Cardiac fibroblast (primary cell): ENCODE measurements around the gene BCO1.

Experiments used
- DNase-seq, 2 donors: peaks; one replicate each; pipeline versions ENCODE4 v3.0.0 to v3.0.0-alpha.2; 2010; ENCODE audit warnings: low read depth in 2 of 2
- H3K4me3 ChIP-seq, 2 donors: replicated peaks in 1 of 2; 1 replicate in 1 of 2; 2 replicates in 1 of 2; pipeline ENCODE4 v1.5.1; 2011; ENCODE audit warnings: low read depth in 2 of 2, low read length in 2 of 2, mild to moderate bottlenecking in 2 of 2, moderate library complexity in 1 of 2
- TF ChIP-seq, protein P1 (sequence below): IDR thresholded peaks from one replicate; pipeline ENCODE4 v1.5.1; 2011; ENCODE audit warnings: low read depth, mild to moderate bottlenecking, low read length, inconsistent platforms

The BCO1 gene

DNA sequence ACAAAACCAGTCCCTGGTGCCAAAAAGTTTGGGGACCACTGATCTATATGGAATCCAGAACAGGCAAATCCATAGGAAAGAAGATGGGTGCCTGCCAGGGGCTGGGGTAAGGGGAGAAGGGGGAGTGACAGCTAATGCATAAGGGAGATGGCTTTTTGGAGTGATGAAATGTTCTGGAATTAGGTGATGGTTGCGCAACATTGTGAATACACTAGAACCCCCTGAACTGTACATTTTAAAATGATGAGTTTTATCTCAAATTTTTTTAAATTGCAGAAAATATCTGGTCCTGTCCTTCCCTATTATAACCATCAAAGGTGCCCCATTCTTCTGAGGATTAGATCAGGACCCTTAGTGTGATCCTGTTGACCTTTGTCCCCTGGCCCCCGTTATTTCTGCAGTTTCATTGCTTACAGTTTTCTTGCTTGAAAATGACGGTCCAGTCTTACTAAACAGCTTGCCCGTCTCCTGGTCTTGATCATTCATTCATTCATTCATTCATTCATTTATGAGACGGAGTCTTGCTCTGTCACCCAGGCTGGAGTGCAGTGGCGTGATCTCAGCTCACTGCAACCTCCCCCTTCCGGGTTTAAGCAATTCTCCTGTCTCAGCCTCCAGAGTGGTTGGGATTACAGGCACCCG, 4.6 kb downstream of the BCO1 start:
- no peak for DNase-seq
- no peak overlapping the region for H3K4me3 ChIP-seq
- TF ChIP-seq, protein P1, sequence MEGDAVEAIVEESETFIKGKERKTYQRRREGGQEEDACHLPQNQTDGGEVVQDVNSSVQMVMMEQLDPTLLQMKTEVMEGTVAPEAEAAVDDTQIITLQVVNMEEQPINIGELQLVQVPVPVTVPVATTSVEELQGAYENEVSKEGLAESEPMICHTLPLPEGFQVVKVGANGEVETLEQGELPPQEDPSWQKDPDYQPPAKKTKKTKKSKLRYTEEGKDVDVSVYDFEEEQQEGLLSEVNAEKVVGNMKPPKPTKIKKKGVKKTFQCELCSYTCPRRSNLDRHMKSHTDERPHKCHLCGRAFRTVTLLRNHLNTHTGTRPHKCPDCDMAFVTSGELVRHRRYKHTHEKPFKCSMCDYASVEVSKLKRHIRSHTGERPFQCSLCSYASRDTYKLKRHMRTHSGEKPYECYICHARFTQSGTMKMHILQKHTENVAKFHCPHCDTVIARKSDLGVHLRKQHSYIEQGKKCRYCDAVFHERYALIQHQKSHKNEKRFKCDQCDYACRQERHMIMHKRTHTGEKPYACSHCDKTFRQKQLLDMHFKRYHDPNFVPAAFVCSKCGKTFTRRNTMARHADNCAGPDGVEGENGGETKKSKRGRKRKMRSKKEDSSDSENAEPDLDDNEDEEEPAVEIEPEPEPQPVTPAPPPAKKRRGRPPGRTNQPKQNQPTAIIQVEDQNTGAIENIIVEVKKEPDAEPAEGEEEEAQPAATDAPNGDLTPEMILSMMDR: no peak

DNA sequence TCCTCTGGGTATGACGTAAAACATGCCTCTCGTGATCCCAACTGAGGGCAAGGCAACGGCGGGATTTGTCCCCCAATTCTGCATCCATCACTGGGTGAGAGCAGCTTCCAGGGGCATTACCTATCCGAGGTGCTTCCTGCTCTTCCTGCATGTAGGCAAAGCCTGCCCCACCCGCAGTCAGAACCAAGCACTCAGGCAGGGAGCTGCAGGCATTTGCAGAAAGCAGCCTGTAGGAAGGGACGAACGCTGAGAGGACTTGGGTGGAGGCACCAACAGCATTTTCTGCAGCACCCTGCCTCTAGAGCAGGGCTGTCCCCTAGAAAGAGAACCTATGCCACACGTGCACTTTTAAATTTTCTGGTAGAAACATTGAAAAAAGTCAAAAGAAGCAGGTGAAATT, 5.5 kb downstream of the BCO1 start:
- DNase-seq: no peak
- no peak overlapping the region for H3K4me3 ChIP-seq
- TF ChIP-seq, protein P1: no peak

DNA sequence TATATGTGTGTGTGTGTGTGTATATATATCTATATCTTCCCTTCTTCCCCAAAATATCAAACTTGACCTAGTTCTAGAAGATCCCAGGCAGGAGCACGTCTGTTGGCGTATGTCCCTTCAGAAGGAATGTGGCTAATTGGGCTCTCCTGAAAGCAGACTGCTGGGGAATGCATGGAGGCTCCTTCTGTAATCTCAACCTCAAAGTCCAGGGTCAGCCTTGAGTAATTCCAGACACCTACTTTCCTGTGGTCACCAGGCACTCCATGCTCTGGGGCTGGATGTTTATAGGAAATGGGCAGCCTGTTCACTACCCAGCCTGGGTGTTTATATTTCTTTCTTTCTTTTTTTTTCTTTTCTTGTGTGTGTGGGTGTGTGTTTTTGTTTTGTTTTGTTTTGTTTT, 13.4 kb downstream of the BCO1 start:
- TF ChIP-seq, protein P1: no peak
- H3K4me3 ChIP-seq: no peak overlapping the region
- DNase-seq: peak in 1 of 2 donors; percentile 77

DNA sequence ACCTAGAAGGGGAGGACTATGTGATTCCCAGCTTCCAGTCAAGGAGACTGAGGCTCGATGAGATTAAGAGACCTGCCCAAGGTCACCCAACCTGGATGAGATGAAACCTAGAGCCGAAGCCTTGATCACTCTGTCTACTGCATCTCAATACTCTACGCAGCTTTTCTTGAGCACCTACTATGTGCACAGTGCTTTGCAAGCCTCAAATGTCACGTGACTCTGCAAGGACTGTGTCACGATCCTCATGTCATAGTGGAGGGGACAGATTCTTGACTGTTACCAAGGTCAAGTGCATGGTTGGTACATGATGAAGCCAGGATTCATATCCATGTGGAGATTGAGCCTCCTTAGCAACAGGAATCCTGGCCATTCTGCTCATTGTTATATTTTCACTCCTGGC, 14.7 kb downstream of the BCO1 start:
- DNase-seq: no peak
- TF ChIP-seq, protein P1: no peak
- H3K4me3 ChIP-seq: no peak overlapping the region

DNA sequence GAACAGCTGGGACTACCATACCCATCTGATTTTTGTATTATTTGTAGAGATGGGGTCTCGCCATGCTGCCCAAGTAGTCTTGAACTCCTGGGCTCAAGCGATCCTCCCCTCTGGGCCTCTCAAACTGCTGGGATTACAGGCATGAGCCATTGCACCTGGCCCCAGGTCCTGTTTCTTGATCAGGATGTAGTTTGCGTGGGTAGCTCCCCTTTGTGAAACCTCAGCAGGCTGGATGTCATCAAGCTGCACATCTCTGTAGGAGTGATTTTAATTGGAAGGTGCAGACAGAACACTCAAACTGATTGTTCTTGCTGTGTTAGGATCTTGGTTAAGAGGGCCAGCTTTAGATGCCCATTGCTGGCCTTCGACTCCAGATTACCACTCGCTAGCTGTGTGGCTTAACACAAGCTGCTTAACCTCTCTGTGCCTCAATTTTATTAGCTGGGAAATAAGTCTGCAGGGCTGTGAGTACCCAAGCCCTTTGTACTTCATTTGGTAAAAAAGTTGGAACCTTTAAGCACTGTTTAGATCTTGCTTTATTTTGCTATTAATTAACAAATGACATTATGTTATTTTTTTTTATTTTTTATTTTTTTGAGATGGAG, 16.5 kb downstream of the BCO1 start:
- TF ChIP-seq, protein P1: no peak
- no peak for DNase-seq

DNA sequence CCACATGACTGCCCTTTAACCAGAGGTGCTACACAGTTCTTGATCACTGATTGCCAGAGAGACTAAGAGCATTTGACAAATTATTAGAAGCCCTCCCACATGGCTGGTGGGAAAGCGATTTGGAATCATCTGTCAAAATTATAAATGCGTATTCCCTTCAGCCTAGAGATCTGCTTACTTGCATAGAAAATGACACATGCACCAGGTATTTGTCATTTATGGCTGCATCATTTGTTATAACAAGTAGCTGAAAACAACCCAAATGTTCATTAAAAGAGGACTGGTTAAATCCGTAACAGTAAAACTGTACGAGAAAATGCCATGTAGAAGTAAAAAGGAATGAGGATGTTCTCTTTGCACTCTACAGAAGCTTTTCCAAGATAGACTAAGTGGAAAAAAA, 21.4 kb downstream of the BCO1 start:
- TF ChIP-seq, protein P1: no peak
- DNase-seq: no peak
- no peak overlapping the region for H3K4me3 ChIP-seq

More for the DNA sequence above, 16.5 kb downstream of the BCO1 start:
- no peak overlapping the region for H3K4me3 ChIP-seq
